ENCODE results near the gene LRRFIP2.
"Not testable (repeated sequence)": the region's sequence is repeated elsewhere in the genome, so short reads cannot be mapped to it uniquely, and the experiment has no call there.

Gene LRRFIP2

GRCh38 chr3:37126856-37127255 is 47.5 kb downstream of the LRRFIP2 start:
- no peak for TF ChIP-seq ZNF274 (IDR thresholded peaks at IDR 0.05; ENCODE audit: low read depth, low read length)
- H3K4me3 ChIP-seq (ENCODE audit: low read length) = no peak overlapping the region

GRCh38 chr3:37125195-37126073 is 48.9 kb downstream of the LRRFIP2 start:
- H3K4me3 ChIP-seq (ENCODE audit: low read length) = no peak overlapping the region
- TF ChIP-seq ZNF274 (IDR thresholded peaks at IDR 0.05; ENCODE audit: low read depth, low read length) = no peak

- no peak for TF ChIP-seq ZNF274 (IDR thresholded peaks at IDR 0.05; ENCODE audit: low read depth, low read length)
- H3K4me3 ChIP-seq (ENCODE audit: low read length) = no peak overlapping the region
Measured at GRCh38 chr3:37124435-37124834, 49.9 kb downstream of the LRRFIP2 start.

GRCh38 chr3:37123292-37123691 is 51.1 kb downstream of the LRRFIP2 start:
- H3K4me3 ChIP-seq (ENCODE audit: low read length) = no peak overlapping the region
- no peak for TF ChIP-seq ZNF274 (IDR thresholded peaks at IDR 0.05; ENCODE audit: low read depth, low read length)

GRCh38 chr3:37122069-37122468 is 52.3 kb downstream of the LRRFIP2 start:
- not testable (repeated sequence) for H3K4me3 ChIP-seq (ENCODE audit: low read length)

GRCh38 chr3:37118163-37118562 is 56.2 kb downstream of the LRRFIP2 start:
- no peak overlapping the region for H3K4me3 ChIP-seq (ENCODE audit: low read length)
- no peak for TF ChIP-seq ZNF274 (IDR thresholded peaks at IDR 0.05; ENCODE audit: low read depth, low read length)

GRCh38 chr3:37117548-37117947 is 56.8 kb downstream of the LRRFIP2 start:
- no peak overlapping the region for H3K4me3 ChIP-seq (ENCODE audit: low read length)
- no peak for TF ChIP-seq ZNF274 (IDR thresholded peaks at IDR 0.05; ENCODE audit: low read depth, low read length)

- no peak overlapping the region for H3K4me3 ChIP-seq (ENCODE audit: low read length)
Measured at GRCh38 chr3:37116998-37117397, 57.4 kb downstream of the LRRFIP2 start.

GRCh38 chr3:37115446-37115845 is 58.9 kb downstream of the LRRFIP2 start:
- no peak for TF ChIP-seq ZNF274 (IDR thresholded peaks at IDR 0.05; ENCODE audit: low read depth, low read length)
- no peak overlapping the region for H3K4me3 ChIP-seq (ENCODE audit: low read length)

More at GRCh38 chr3:37116998-37117397, 57.4 kb downstream of the LRRFIP2 start:
- TF ChIP-seq ZNF274 (IDR thresholded peaks at IDR 0.05; ENCODE audit: low read depth, low read length) = no peak

- no peak overlapping the region for H3K4me3 ChIP-seq (ENCODE audit: low read length)
- TF ChIP-seq ZNF274 (IDR thresholded peaks at IDR 0.05; ENCODE audit: low read depth, low read length) = no peak
Measured at GRCh38 chr3:37114251-37115145, 59.9 kb downstream of the LRRFIP2 start.

GRCh38 chr3:37112987-37113386 is 61.4 kb downstream of the LRRFIP2 start:
- H3K4me3 ChIP-seq (ENCODE audit: low read length) = no peak overlapping the region
- TF ChIP-seq ZNF274 (IDR thresholded peaks at IDR 0.05; ENCODE audit: low read depth, low read length) = no peak

GRCh38 chr3:37111199-37111598 is 63.2 kb downstream of the LRRFIP2 start:
- TF ChIP-seq ZNF274 (IDR thresholded peaks at IDR 0.05; ENCODE audit: low read depth, low read length) = no peak

GRCh38 chr3:37107846-37108245 is 66.5 kb downstream of the LRRFIP2 start:
- H3K4me3 ChIP-seq (ENCODE audit: low read length) = no peak overlapping the region
- no peak for TF ChIP-seq ZNF274 (IDR thresholded peaks at IDR 0.05; ENCODE audit: low read depth, low read length)

More at GRCh38 chr3:37111199-37111598, 63.2 kb downstream of the LRRFIP2 start:
- H3K4me3 ChIP-seq (ENCODE audit: low read length) = no peak overlapping the region

- no peak overlapping the region for H3K4me3 ChIP-seq (ENCODE audit: low read length)
- no peak for TF ChIP-seq ZNF274 (IDR thresholded peaks at IDR 0.05; ENCODE audit: low read depth, low read length)
Measured at GRCh38 chr3:37103103-37103808, 71.1 kb downstream of the LRRFIP2 start.
